Choroid plexus epithelial cell (primary cell): ENCODE data around the gene GUCA1A.

Source experiments
- DNase-seq: peaks from one replicate; pipeline ENCODE4 v3.0.0-alpha.2; 2010; ENCODE audit warnings: low read depth
- H3K4me3 ChIP-seq: 2 replicates; pipeline ENCODE4 v1.5.1; 2011; ENCODE audit warnings: low read depth, mild to moderate bottlenecking, control low read depth, low read length, moderate library complexity
- CTCF ChIP-seq: conservative IDR thresholded peaks from 2 replicates; pipeline ENCODE4 v1.5.1; 2011; ENCODE audit warnings: low read depth, mild to moderate bottlenecking, control low read depth, inconsistent platforms, low read length, moderate library complexity

The GUCA1A gene

DNA sequence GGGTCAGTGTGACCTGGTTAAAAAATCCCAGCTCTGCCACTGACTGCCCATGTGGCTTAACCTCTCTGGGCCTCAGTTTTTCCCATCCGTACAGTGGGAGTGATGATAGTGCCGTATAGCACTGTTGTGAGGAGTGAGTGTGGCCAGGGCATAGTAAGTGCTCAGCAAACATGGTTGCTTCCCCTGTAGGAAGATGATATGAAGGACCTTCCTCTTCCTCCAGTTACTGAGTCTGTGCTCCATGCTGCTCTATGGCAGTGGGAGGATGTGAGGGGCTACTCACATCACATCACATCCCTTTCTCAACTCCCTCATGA, 43.8 kb upstream of the GUCA1A start:
- H3K4me3 ChIP-seq: no peak overlapping the region
- no peak for TF ChIP-seq CTCF
- no peak for DNase-seq

GRCh38 chr6:42131531-42131930, 41.6 kb upstream of the GUCA1A start:
- TF ChIP-seq CTCF: no peak
- DNase-seq: peak; percentile 94
- no peak overlapping the region for H3K4me3 ChIP-seq

GRCh38 chr6:42133926-42134325, 39.2 kb upstream of the GUCA1A start:
- no peak for DNase-seq
- no peak overlapping the region for H3K4me3 ChIP-seq
- TF ChIP-seq CTCF: no peak

- no peak for DNase-seq
- no peak overlapping the region for H3K4me3 ChIP-seq
- no peak for TF ChIP-seq CTCF
These were observed 38.0 kb upstream of the GUCA1A start for GRCh38 chr6:42135161-42135560.

- TF ChIP-seq CTCF: no peak
- no peak overlapping the region for H3K4me3 ChIP-seq
- no peak for DNase-seq
These were observed 37.4 kb upstream of the GUCA1A start for GRCh38 chr6:42135722-42136121.

GRCh38 chr6:42136508-42137193, 36.5 kb upstream of the GUCA1A start:
- peak; percentile 54 for TF ChIP-seq CTCF
- H3K4me3 ChIP-seq: peak overlapping the region; percentile 28
- peak; percentile 77 for DNase-seq

DNA sequence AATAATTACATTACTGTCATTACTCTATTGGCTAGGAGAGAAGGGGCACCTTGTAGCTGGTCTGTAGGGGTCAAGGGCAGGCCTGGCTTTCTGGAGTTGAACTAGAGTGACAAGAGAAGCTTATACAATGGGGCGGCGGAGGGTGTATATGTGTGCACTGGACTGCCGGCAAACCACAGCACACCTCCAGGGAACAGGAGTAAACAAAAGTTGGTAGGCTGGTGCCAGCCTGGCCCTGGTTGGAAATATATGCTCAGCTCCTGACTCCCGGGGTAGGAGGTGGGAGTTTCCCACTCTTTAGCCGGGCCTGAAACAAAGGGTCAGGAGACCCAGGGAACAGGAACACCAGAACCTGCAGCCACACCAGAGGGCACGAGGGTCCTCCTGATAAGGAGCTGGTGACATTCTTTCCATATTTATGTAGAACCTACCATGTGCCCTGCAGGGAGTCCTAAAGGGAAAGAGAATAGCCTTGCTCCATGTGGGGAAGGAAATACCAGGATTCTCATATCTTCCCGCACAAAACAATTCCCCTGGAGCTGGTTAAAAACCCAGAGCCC, 35.9 kb upstream of the GUCA1A start:
- no peak for TF ChIP-seq CTCF
- DNase-seq: no peak
- H3K4me3 ChIP-seq: no peak overlapping the region
